Measurements from ENCODE around the gene TRAPPC12.
"Not testable (repeated sequence)": the region's sequence is repeated elsewhere in the genome, so short reads cannot be mapped to it uniquely, and the experiment has no call there.

Gene TRAPPC12

DNA sequence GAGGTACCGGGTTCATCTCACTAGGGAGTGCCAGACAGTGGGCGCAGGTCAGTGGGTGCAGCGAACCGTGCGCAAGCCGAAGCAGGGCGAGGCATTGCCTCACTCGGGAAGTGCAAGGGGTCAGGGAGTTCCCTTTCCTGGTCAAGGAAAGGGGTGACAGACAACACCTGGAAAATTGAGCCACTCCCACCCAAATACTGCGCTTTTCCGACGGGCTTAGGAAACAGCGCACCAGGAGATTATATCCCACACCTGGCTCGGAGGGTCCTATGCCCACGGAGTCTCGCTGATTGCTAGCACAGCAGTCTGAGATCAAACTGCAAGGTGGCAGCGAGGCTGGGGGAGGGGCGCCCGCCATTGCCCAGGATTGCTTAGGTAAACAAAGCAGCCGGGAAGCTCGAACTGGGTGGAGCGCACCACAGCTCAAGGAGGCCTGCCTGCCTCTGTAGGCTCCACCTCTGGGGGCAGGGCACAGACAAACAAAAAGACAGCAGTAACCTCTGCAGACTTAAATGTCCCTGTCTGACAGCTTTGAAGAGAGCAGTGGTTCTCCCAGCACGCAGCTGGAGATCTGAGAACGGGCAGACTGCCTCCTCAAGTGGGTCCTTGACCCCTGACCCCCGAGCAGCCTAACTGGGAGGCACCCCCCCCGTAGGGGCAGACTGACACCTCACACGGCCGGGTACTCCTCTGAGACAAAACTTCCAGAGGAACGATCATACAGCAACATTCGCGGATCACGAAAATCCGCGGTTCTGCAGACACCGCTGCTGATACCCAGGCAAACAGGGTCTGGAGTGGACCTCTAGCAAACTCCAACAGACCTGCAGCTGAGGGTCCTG lies 9.9 kb upstream of the TRAPPC12 start:
- not testable (repeated sequence) for DNase-seq

DNA sequence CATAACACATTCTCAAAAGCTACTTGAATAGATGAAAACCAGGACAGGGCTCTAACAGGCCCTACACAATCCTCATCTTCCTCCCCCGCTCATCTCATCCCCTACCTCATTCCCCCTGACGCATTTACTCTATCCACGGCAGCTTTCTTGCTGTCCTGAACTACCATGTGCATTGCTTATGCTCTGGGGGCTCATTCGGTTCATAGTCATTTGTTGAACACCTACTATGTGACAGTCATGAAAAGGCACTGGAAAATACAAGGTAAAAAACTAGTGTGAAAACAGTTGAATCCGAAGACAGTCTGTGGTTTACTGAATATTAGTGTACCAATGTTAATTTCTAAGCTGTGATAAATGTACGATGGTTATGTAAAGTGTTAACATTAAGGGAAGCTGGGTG lies 2.7 kb upstream of the TRAPPC12 start:
- DNase-seq, result no peak

GRCh38 chr2:3377279-3377611 lies 2.2 kb upstream of the TRAPPC12 start:
- peak; percentile 64 for DNase-seq

DNA sequence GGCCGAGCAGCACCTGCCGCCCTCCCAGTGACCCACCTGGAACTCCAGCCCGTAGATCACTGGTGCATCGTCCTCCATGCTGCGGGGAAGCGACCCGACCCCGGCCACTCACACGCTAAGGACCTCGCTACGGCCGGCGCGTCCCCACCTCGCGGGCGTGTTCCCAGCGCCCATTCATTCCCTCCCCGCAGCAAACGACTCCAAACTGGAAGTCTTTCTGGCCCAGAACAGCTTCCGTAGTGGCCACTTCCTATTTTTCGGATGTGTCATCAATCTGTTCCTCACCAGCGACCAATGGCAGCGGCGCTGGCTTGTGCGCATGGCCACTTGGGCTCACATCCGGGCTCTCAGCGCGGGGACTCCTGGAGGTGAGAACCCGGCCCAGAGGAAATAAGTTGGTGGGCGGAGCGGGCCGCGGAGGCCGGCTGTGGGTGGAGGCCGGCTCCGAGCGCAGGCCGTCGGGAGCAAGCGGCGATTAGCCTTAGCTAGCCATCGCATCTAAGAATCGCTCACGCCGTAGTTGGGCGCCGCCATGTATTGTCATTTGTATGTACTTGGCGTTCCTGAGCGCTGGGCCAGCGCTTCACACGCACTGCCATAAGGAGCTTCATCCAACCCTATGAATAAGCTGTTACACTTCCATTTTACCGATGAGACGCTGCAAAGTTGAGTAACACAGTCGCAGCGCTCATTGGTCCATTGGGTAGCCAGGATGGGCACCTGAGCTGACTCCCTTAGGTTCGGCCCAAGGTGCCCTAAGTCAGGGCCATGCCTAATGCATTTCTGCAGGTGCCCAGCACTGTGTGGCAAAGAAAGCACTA lies 1.7 kb upstream of the TRAPPC12 start, which contains the start of gene EIPR1:
Gene EIPR1, minus strand, starts transcription at position 207 of the 821 bp plus-strand sequence. Its CDS starts 129 bp downstream, at position 78.
- peak; percentile 97 for DNase-seq

DNA sequence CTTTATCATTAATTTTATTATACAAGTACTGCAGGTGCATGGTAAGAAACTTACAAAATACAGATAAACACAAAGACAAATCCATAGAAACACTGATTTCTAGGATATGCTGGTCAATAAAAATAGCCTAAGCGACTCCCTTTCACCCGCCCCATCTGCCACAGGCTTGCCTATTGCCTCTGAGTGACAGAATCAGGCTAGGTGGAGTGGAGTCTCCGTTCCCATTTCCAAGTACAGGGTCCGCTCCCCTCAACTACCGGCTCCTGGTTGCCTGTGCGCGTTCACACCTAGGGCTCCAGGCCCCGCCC lies 201 bp upstream of the TRAPPC12 start:
- DNase-seq, result no peak

DNA sequence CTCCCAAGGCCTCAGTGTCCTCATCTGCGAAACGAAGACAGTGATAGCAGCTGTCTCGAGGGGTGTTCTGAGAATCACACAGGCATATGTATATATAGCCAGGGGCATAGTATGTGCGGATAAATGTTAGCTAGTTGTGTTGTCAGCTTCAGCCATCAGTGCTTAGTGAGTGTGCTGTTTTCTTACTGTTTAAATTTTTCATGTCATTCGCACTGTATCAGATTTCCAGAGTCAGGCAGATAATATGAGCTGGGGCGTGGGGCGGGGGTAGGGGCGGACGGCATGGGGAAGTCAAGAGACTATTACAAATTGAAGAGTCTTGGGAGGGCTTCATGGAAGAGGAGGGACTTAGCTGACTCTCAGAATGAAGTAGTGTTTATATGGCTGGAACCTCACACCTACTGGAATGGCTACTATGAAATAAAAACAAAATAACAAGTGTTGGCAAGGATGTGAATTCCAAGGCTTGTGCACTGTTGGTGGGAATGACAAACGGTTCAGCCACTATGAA lies 7.0 kb downstream of the TRAPPC12 start:
- DNase-seq, result no peak

DNA sequence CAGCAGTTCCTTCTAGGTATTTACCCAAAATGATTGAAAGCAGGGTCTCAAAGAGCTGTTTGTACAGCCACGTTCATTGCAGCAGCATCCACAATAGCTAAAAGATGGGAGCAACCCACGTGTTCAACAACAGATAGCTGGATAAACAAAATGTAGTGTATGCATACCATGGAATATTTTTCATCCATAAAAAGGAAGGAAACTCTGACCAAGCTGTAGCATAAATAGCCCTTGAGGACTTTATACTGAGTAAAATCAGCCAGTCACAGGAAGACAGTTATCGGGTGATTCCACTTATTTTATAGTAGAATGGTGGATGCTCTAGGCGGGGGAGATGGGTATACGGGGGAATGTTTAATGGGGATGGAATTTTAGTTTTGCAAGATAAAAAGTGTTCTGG lies 7.5 kb downstream of the TRAPPC12 start:
- no peak for DNase-seq

DNA sequence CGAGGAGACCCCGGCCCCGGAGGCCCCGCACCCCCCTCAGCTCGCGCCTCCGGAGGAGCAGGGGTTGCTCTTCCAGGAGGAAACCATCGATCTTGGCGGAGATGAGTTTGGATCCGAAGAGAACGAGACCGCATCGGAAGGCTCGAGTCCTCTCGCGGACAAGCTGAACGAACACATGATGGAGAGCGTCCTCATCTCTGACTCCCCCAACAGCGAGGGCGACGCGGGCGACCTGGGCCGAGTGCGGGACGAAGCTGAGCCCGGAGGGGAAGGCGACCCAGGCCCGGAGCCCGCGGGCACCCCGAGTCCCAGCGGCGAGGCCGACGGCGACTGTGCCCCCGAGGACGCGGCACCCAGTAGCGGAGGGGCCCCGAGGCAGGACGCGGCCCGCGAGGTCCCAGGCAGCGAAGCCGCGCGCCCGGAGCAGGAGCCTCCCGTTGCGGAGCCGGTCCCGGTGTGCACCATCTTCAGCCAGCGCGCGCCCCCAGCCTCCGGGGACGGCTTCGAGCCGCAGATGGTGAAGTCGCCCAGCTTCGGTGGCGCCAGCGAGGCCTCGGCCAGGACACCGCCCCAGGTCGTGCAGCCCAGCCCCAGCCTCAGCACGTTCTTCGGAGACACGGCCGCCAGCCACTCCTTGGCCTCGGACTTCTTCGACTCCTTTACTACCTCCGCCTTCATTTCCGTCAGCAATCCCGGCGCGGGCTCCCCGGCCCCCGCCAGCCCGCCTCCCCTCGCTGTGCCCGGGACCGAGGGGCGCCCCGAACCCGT lies 8.3 kb downstream of the TRAPPC12 start:
- no peak for DNase-seq

GRCh38 chr2:3388412-3388738 lies 8.9 kb downstream of the TRAPPC12 start:
- DNase-seq, result no peak

DNA sequence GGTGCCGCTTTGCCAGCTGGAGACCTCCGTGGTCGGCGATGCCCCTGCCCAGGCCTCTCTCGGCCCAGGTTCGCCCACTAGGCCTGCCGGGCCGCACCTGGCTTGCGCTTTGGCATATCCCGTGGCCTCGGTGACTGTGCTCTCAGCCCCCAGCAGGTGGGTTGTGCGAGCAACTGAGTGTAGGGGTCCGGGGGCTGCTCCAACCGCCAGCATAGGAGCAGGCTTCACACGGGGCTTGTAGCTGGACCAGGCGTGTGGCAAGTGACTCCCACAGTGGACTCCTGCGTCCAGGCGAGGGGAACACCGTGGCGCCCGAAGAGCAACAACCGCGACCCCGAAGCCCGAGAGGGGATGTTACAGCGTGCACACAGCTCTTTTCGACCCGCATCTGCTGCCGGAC lies 9.7 kb downstream of the TRAPPC12 start:
- no peak for DNase-seq

- no peak for DNase-seq
Observed at GRCh38 chr2:3390041-3390440, 10.5 kb downstream of the TRAPPC12 start.

- DNase-seq, result no peak
Observed at GRCh38 chr2:3392216-3392615, 12.7 kb downstream of the TRAPPC12 start.

DNA sequence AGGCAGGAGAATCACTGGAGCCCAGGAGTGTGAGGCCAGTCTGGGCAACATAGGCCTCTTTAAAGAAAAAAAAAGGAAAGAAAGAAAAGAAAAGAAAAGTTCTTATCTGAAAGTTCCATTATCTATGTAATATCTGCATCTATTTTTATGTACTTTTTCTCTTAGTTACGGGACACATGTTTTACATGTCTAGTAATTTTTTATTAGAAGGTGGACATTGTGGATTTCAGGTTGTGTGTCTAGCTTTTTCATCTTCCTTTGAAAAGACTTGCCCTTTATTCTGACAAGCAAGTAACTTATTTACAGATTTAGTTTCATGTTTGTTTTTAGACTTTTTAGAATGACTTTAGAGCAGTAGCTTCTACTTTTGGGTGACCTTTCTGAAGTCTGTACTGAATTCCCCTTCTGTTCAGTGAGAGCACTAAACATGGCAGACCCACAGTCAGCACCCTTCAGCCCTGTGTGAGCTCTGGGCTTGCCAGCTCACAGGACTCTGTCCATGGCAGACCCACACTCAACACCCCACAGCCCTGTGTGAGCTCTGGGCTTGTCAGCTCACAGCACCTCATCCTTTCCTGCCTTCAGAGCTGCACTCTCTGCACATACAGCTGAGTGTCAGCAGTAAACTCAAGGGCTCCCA lies 17.5 kb downstream of the TRAPPC12 start:
- DNase-seq, result no peak

DNA sequence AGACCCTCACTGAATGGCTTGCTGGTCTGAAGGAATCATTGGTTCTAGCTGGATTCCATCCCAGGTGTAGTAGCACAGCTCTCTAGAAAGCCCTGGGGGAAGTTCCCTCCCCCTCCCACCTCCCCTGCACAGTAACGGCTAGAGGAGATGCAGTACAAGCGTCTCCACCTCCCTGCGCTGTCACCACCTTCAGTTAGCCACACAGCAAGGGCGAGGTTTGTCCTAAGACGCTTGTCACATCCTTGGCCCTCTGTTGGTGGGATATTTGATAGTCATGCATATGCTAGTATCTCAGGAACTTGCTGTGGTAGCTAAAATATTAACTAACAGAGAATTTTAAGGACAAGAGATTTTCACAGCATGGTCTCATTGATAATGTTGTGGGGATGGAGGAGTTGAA lies 19.4 kb downstream of the TRAPPC12 start:
- peak; percentile 11 for DNase-seq

DNA sequence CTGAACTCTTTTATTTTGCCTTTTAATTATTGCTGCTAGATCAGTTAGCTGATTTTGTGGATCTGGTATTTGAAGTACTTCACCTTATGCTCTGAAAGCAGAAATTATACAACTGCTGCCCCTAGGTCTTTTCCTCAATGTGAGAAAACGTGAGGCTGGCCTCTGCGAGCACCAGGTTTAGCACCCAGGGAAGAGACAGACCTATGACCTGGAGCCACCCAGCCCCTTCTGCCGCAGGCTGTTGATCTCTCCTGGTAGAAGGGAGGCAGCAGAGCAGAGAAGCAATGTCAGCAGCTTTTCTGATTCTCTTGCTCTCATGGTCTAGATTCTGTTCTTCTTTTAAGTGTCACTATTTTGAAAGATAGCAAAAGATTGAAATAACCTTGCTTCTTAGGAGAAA lies 19.9 kb downstream of the TRAPPC12 start:
- DNase-seq, result no peak

- peak; percentile 62 for DNase-seq
Observed at GRCh38 chr2:3399829-3400228, 20.3 kb downstream of the TRAPPC12 start.

DNA sequence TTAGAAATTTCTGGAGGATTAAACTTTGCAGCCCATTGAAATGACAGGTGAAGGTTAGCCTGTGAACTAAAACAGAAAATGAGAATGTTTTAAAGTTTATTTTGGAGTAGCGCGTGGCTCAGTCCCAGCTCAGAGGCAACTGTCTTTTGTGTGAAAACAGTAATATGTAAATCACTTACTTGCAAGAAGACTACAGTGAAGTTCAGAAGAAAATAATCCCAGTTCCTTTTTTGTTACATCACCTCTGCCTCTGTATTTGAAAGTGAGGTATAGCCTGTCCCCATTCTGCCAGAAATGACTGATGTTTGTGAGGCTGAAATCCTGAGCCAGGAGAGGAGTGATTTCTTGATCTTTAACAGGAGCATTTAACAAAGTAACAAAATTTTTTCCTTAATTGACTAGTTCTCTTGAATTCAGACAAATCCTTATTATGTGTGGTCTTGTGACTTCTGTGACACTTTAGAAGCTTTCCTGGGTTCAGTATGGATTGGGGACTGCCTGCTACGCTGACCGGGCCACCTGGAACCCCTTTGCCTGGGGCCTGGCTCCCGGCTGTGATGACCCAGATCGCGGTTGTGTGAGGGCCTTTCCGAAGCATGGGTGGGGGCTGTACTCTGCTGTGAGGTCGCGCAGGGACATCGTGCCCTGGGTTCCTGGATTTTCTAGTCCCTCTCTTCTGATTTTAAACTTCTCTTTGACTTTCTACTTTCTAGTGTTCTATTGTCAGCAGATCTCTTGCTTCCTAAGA lies 24.3 kb downstream of the TRAPPC12 start:
- DNase-seq, result no peak

DNA sequence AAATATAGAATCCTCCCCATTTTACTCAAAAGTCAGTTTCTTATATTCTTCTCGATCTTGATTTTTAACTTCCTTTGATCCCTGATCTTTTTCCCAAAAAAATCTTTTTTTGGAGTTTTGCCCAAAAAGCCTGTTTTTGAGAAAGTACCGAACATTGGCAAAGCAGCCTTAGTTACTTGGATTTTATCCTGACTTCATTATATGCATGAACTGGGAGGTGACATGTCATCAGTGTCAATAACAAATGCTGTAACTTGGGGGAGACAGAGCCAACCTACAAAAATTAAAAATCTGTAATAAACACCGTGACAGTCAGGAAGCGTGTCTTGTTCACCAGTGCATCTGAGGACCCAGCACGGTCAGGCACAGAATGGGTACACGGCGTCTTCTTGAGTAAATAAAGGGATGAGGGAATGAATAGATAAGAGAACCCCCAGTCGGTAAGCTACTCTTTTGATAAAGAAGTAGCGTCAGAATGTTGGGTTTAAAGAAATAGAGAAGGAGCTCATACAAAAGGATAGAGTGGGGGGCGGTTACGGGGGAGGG lies 24.9 kb downstream of the TRAPPC12 start:
- no peak for DNase-seq

- no peak for DNase-seq
Observed at GRCh38 chr2:3405307-3405706, 25.8 kb downstream of the TRAPPC12 start.

- no peak for DNase-seq
Observed at GRCh38 chr2:3405876-3406275, 26.4 kb downstream of the TRAPPC12 start.

DNA sequence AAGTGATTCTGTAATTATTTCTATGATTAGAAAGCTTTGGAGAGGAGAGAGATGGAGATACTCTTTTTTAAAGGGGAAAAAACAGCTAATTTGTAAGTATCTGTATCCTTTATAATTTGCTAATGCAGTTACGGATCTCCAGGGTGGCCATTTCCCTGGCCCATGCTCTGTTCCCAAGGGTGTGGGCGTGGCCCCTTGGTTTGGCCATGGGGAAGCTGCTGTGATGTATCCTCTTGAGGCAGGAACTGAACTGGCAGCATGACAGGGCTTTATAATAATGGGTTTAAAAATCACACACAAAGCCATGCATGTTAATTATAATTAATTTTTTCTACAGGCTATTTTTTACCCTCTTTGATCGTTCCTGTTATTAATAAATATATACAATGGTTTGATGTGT lies 27.0 kb downstream of the TRAPPC12 start:
- DNase-seq, result no peak

DNA sequence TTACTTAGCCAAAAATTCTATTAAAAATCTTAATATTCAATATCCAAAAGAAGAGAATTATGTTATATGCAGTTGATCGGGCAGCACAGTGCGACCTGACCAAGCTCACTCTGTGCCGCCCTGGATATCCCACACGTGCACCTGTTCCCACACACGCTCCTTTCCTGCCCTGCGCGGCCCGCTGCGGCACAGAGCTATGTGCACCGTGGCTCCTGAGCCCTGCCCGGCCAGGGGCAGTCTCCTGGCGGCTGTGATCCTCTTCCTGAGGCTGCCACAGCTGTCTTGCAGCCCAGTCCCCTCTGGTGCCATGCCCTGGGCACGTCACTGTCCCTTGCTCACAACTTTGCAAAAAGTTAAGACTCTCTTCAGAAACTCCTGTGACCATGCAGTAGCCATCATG lies 29.3 kb downstream of the TRAPPC12 start:
- no peak for DNase-seq

Data from NCI-H1694 (cell line).